Measurements from ENCODE around the gene PIEZO2.

Gene PIEZO2

GRCh38 chr18:11021477-11021876, 127.9 kb downstream of the PIEZO2 start:
- no peak for DNase-seq

GRCh38 chr18:11020877-11021414, 128.4 kb downstream of the PIEZO2 start:
- DNase-seq: no peak

- DNase-seq: no peak
Observed at GRCh38 chr18:11020161-11020853, 129.1 kb downstream of the PIEZO2 start.

- DNase-seq: no peak
Observed at GRCh38 chr18:11019295-11020105, 129.9 kb downstream of the PIEZO2 start.

GRCh38 chr18:11009869-11010268, 139.5 kb downstream of the PIEZO2 start:
- no peak for DNase-seq

- no peak for DNase-seq
Observed at GRCh38 chr18:11009147-11009546, 140.2 kb downstream of the PIEZO2 start.

GRCh38 chr18:11008505-11008904, 140.9 kb downstream of the PIEZO2 start:
- no peak for DNase-seq

GRCh38 chr18:11005528-11005927, 143.8 kb downstream of the PIEZO2 start:
- DNase-seq: peak; percentile 49

- DNase-seq: peak; percentile 63
Observed at GRCh38 chr18:11004951-11005350, 144.4 kb downstream of the PIEZO2 start.

- DNase-seq: no peak
Observed at GRCh38 chr18:11004294-11004693, 145.1 kb downstream of the PIEZO2 start.

GRCh38 chr18:11002796-11003195, 146.6 kb downstream of the PIEZO2 start:
- no peak for DNase-seq

- no peak for DNase-seq
Observed at GRCh38 chr18:11002277-11002676, 147.1 kb downstream of the PIEZO2 start.

GRCh38 chr18:11000071-11000470, 149.3 kb downstream of the PIEZO2 start:
- no peak for DNase-seq

- no peak for DNase-seq
Observed at GRCh38 chr18:10997885-10998284, 151.5 kb downstream of the PIEZO2 start.

GRCh38 chr18:10995550-10995949, 153.8 kb downstream of the PIEZO2 start:
- no peak for DNase-seq

- no peak for DNase-seq
Observed at GRCh38 chr18:10989486-10989885, 159.9 kb downstream of the PIEZO2 start.

GRCh38 chr18:10985689-10986088, 163.7 kb downstream of the PIEZO2 start:
- DNase-seq: no peak

GRCh38 chr18:10979411-10979810, 170.0 kb downstream of the PIEZO2 start:
- DNase-seq: no peak

- DNase-seq: no peak
Observed at GRCh38 chr18:10977042-10977441, 172.3 kb downstream of the PIEZO2 start.

- DNase-seq: no peak
Observed at GRCh38 chr18:10973567-10974203, 175.7 kb downstream of the PIEZO2 start.

- no peak for DNase-seq
Observed at GRCh38 chr18:10971717-10972116, 177.7 kb downstream of the PIEZO2 start.

GRCh38 chr18:10965119-10965518, 184.2 kb downstream of the PIEZO2 start:
- DNase-seq: no peak

GRCh38 chr18:10953672-10954071, 195.7 kb downstream of the PIEZO2 start:
- no peak for DNase-seq

Data from DMS79 treated with DMSO at 0.1 percent for 48 hours (cell line).